Epithelial cell of prostate (primary cell): ENCODE measurements around the gene BRCA1.
"Not testable (repeated sequence)": the region's sequence is repeated elsewhere in the genome, so short reads cannot be mapped to it uniquely, and the experiment has no call there.

Experiments used
- DNase-seq: peaks from one replicate; pipeline ENCODE4 v3.0.0-alpha.2; 2011; ENCODE audit warnings: low read depth, low spot score
- H3K27ac ChIP-seq: fragments of 450-650 bp; 2 replicates; pipeline ENCODE4 v1.5.1; 2017; ENCODE audit warnings: mild to moderate bottlenecking

The BRCA1 gene

GRCh38 chr17:43011728-43012472 lies 113.3 kb downstream of the BRCA1 start:
- DNase-seq = no peak
- H3K27ac ChIP-seq = no peak overlapping the region

GRCh38 chr17:43010667-43011308 lies 114.4 kb downstream of the BRCA1 start:
- no peak for DNase-seq
- no peak overlapping the region for H3K27ac ChIP-seq

GRCh38 chr17:43006639-43007551 lies 118.3 kb downstream of the BRCA1 start, which contains the start of gene IFI35:
TSS of gene IFI35 (plus strand) at chr17:43006784. CDS start at chr17:43006948, 164 bp downstream.
- DNase-seq = peak; percentile 29
- peak within 1 kb of the TSS; percentile 62 for H3K27ac ChIP-seq

- H3K27ac ChIP-seq = peak overlapping the region; percentile 91
- DNase-seq = no peak
Measured at GRCh38 chr17:43003542-43004172, 121.5 kb downstream of the BRCA1 start.

- peak overlapping the region; percentile 91 for H3K27ac ChIP-seq
- DNase-seq = not testable (repeated sequence)
Measured at GRCh38 chr17:43000894-43001293, 124.3 kb downstream of the BRCA1 start.

DNA sequence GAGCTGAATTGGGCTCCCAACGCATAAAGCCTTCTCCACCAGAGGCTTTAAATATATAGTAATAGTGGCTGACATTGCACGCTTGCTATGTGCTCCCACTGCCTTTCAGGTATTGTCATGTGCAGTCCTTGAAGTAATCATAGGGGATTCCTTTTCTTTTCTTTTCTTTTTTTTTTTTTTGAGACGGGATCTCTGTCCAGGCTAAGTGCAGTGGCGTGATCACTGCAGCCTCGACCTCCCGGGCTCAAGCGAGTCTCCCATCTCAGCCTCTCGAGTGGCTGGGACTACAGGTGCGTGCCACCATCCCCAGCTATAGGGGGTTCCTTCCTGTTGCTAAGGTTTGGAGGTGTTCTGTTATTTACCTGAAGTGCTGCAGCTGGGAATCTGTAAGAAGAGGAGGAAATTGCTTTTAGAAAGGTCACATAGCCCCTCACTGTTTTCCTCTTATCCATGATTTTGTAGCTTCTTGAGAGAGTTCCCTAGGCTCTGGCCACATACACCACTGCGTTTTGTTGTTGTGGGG lies 126.1 kb downstream of the BRCA1 start:
- DNase-seq = no peak
- H3K27ac ChIP-seq = peak overlapping the region; percentile 91

GRCh38 chr17:42997984-42998938 lies 126.9 kb downstream of the BRCA1 start, which contains the start of gene RPL27:
TSS of gene RPL27 (plus strand) at chr17:42998419. CDS start at chr17:42998751, 332 bp downstream.
- peak; percentile 100 for DNase-seq
- H3K27ac ChIP-seq = peak within 1 kb of the TSS; percentile 91

- DNase-seq = no peak
- peak overlapping the region; percentile 91 for H3K27ac ChIP-seq
Measured at GRCh38 chr17:42997390-42997983, 127.7 kb downstream of the BRCA1 start.
